ENCODE data around the gene OR51V1. TPM values are rescaled to one million over a fixed set of nuclear protein-coding genes. Genes with fewer than 3 reads are reported as not detected.

The OR51V1 gene
- total and polyA plus RNA-seq, 7 donors, result not detected

GRCh38 chr11:5240458-5240857 is 40.0 kb upstream of the OR51V1 start:
- WGBS, 2 donors, result 50 to 69% methylated on average over 2 of the region's 2 CpGs
- Histone ChIP-seq H3K4me3 (no peak overlapping the region), H3K36me3 (no peaks in the 10 kb centered on the region), H3K27me3 (no peaks in the 10 kb centered on the region), H3K4me1 (no peaks in the 10 kb centered on the region), H3K27ac (no peak overlapping the region), H3K9me3 (no peaks in the 10 kb centered on the region)
- DNase-seq, result no peak
- intact Hi-C loops (cut with DNase I), result no loop called here
- no peak for TF ChIP-seq POLR2AphosphoS5 (IDR thresholded peaks at IDR 0.05)
- no peak for TF ChIP-seq EP300 (IDR thresholded peaks at IDR 0.05)
- TF ChIP-seq CTCF (IDR thresholded peaks at IDR 0.05), result no peak
- no peak for TF ChIP-seq POLR2A (IDR thresholded peaks at IDR 0.05)

- TF ChIP-seq EP300 (IDR thresholded peaks at IDR 0.05), result no peak
- no peak for TF ChIP-seq POLR2A (IDR thresholded peaks at IDR 0.05)
- H3K9me3 ChIP-seq, result no peaks in the 10 kb centered on the region
- DNase-seq, result no peak
- no peaks in the 10 kb centered on the region for H3K27me3 ChIP-seq
- intact Hi-C loops (cut with DNase I), result no loop called here
- WGBS, 2 donors, result 82 to 86% methylated on average over 1 of the region's 1 CpG
- no peaks in the 10 kb centered on the region for H3K36me3 ChIP-seq
- H3K4me1 ChIP-seq, result no peaks in the 10 kb centered on the region
- no peak overlapping the region for H3K27ac ChIP-seq
- H3K4me3 ChIP-seq, result no peak overlapping the region
These were observed 39.6 kb upstream of the OR51V1 start for GRCh38 chr11:5240056-5240455.

GRCh38 chr11:5239046-5239445 is 38.6 kb upstream of the OR51V1 start:
- no peak for DNase-seq
- no peaks in the 10 kb centered on the region for H3K4me1 ChIP-seq
- TF ChIP-seq POLR2AphosphoS5 (IDR thresholded peaks at IDR 0.05) (no peak), POLR2A (IDR thresholded peaks at IDR 0.05) (no peak)
- H3K4me3 ChIP-seq, result no peak overlapping the region
- no peaks in the 10 kb centered on the region for H3K9me3 ChIP-seq
- intact Hi-C loops (cut with DNase I), result no loop called here
- no peaks in the 10 kb centered on the region for H3K36me3 ChIP-seq
- no peak overlapping the region for H3K27ac ChIP-seq
- H3K27me3 ChIP-seq, result no peaks in the 10 kb centered on the region

- intact Hi-C loops (cut with DNase I), result no loop called here
- no peaks in the 10 kb centered on the region for H3K36me3 ChIP-seq
- 35 to 52% methylated on average over 2 of the region's 2 CpGs for WGBS, 2 donors
- no peaks in the 10 kb centered on the region for H3K4me1 ChIP-seq
- no peak for TF ChIP-seq CTCF (IDR thresholded peaks at IDR 0.05)
- TF ChIP-seq POLR2AphosphoS5 (IDR thresholded peaks at IDR 0.05), result no peak
- TF ChIP-seq POLR2A (IDR thresholded peaks at IDR 0.05), result no peak
- TF ChIP-seq EP300 (IDR thresholded peaks at IDR 0.05), result no peak
- no peak overlapping the region for H3K4me3 ChIP-seq
- no peak overlapping the region for H3K27ac ChIP-seq
- DNase-seq, result no peak
- no peaks in the 10 kb centered on the region for H3K27me3 ChIP-seq
- no peaks in the 10 kb centered on the region for H3K9me3 ChIP-seq
These were observed 38.0 kb upstream of the OR51V1 start for GRCh38 chr11:5238486-5238885.

GRCh38 chr11:5237420-5237819 is 36.9 kb upstream of the OR51V1 start:
- H3K9me3 ChIP-seq, result no peaks in the 10 kb centered on the region
- WGBS, 2 donors, result 85 to 90% methylated on average over 2 of the region's 2 CpGs
- no peaks in the 10 kb centered on the region for H3K36me3 ChIP-seq
- intact Hi-C loops (cut with DNase I), result no loop called here
- H3K4me3 ChIP-seq, result no peak overlapping the region
- H3K27me3 ChIP-seq, result no peaks in the 10 kb centered on the region
- no peak for DNase-seq
- H3K4me1 ChIP-seq, result no peaks in the 10 kb centered on the region
- H3K27ac ChIP-seq, result no peak overlapping the region
- TF ChIP-seq POLR2A (IDR thresholded peaks at IDR 0.05), result no peak
- no peak for TF ChIP-seq EP300 (IDR thresholded peaks at IDR 0.05)
- no peak for TF ChIP-seq POLR2AphosphoS5 (IDR thresholded peaks at IDR 0.05)
- no peak for TF ChIP-seq CTCF (IDR thresholded peaks at IDR 0.05)

- 77 to 87% methylated on average over 5 of the region's 5 CpGs for WGBS, 2 donors
- Histone ChIP-seq H3K27me3 (no peaks in the 10 kb centered on the region), H3K4me1 (no peaks in the 10 kb centered on the region), H3K36me3 (no peaks in the 10 kb centered on the region), H3K27ac (no peak overlapping the region), H3K9me3 (no peaks in the 10 kb centered on the region), H3K4me3 (no peak overlapping the region)
- intact Hi-C loops (cut with DNase I), result no loop called here
- DNase-seq, result no peak
- no peak for TF ChIP-seq CTCF (IDR thresholded peaks at IDR 0.05)
- TF ChIP-seq EP300 (IDR thresholded peaks at IDR 0.05), result no peak
- no peak for TF ChIP-seq POLR2A (IDR thresholded peaks at IDR 0.05)
- TF ChIP-seq POLR2AphosphoS5 (IDR thresholded peaks at IDR 0.05), result no peak
These were observed 35.0 kb upstream of the OR51V1 start for GRCh38 chr11:5235364-5236095.
